Hypothalamus (tissue), 51 donors: ENCODE data around the gene PLVAP.

Experiments used
- DNase-seq, 51 donors: peaks; one replicate each; lab custom pipeline; 2025; lab: John Stamatoyannopoulos, UW

Gene PLVAP

DNA sequence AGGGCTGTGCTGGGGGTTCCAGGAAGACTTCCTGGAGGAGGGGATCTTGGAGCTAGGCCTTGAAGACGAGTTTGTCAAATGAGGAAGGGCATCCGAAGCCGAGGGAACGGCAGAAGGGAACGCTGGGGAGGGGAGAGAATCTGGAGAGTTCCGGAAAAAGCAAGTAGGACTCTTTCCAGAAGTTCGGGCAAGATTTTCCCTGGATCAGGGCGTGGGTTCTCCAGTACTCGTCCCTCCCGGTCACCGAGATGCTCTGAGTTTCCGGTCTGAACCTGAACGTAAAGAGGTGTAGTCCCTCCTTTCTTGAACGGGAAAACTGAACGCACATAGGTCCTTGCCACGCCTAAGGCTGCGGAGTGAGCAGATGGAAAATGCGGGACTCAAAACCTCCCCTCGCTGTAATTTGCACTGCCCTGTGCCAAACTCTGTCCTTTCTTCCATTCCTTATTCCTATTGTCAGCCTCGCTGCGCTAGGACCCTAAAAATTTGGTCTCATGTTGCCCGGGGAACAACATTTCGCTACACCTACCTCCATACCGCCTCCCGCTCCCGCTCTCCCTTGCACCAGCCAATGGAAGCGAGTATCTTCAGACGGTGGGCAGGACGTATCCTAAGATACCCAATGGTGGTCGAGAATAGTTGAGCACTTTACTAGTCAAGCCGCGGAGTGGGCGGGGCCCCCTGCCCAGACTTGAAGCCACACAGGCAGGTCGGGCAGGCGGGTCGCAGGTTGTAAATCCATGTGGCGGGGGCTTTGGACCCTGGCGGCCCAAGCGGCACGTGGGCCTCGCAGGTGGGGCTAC, 40.1 kb downstream of the PLVAP start, which contains the start of gene GTPBP3:
GTPBP3 (plus strand) TSS at position 682 of the 803 bp plus-strand sequence; CDS start at position 741, 59 bp downstream.
- peak; percentile 28 to 100 (median 91) for DNase-seq

DNA sequence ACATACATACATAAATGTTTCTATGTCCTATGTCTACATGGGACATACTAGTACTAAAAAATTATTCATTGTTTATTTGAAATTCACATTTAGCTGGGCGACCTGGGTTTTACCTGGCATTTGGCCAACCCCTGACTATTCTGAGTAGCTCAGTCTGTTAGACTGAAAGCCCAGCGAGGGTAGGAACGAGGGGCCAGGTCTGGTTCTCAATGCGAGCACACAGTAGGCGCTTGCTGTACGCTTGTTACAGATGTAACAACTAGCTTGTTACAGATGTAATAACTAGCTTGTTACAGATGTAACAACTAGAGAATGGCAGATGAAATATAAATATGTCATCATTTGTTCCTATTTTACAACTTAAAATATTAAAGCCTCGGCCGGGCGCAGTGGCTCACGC, 41.6 kb downstream of the PLVAP start:
- no peak for DNase-seq

DNA sequence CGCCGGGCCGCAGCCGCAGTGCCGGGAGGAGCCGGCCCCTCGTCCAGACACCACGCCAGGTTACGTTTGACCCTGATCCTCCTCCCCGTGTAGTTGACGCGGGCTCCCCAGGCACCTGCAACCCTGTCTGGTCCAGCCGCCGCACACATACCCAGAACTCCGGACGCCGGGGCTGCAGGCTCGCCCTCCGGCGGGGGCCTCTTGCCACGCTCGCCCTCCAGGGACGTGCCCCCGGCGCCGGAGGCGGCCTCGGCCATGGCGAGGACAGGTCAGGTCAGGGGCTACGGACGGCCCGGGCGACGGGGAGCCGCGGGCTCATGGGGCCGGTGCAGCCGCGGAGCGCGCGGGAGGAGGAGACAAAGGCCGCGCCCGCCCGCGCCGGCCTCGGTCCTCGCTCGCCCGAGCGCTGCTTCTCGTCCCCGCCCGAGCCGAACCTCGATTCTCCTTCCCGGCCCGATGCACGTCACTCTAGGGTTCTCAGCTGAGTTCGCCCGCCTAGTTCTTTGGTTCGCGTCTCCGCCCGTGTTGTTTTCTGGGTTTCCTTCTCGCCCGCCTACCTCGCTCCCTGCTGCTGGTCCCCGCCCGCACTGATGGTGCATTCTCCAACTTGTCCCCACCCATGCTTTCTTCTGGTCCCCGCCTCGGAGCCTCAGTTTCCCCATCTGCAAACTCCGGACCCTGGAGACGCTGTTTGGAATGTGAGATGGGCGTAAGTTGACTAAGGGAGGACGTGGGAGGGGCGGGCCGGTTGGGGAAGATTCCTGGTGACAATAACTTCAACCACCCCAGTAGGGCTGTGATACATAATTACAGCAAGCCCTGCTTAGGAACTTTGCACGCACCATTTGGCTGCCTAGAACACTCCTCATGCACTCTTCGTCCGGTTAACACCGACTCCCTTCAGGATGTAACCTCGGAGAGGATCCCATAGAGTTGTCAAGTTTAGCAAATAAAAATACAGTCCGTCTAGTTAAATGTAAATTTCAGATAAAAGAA, 42.4 kb downstream of the PLVAP start, which contains the start of gene ANO8:
ANO8 (minus strand) TSS at position 442 of the 996 bp plus-strand sequence; CDS start at position 257, 185 bp downstream.
- DNase-seq, result peak; percentile 54 to 99 (median 91)

DNA sequence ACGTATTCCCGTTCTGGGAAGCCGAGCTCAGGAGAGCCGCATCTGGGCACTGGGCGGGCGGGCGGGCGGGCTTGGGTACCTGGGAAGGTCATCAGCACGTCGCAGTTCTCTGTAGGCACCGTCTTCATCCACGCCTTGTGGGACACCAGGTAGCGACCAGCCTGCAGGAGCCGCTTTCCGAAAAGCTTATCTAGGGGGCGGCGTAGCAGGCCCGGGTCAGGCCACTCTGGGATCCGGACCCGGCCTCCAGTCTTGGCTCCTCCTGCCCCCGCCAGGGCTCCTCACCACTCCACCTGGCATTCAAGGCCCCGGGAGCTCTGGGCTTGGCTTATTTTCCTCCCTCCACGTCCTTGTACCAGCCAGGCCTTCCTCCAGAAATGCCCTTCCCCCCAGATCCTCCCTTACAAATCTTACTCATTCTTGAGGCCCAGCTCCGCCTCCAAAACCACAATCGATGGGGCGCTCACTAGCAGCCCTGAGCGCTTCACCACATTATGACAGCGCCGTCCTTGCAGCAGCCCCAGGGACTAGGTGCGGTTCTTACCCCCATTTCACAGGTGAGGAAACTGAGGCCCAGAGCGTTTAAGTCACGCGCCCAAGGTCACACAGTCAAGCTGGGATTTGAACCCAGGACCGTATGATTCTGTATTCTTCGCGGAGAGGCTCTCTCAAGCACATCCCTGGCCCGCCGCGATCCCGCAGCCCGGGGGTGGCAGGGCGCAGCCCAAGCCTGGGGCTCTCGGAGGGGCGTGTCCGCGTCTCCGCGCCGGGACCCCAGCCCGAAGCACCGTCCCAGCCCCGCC, 43.3 kb downstream of the PLVAP start:
- DNase-seq, result peak in 5 of 51 donors; percentile 18 to 38 (median 34)

DNA sequence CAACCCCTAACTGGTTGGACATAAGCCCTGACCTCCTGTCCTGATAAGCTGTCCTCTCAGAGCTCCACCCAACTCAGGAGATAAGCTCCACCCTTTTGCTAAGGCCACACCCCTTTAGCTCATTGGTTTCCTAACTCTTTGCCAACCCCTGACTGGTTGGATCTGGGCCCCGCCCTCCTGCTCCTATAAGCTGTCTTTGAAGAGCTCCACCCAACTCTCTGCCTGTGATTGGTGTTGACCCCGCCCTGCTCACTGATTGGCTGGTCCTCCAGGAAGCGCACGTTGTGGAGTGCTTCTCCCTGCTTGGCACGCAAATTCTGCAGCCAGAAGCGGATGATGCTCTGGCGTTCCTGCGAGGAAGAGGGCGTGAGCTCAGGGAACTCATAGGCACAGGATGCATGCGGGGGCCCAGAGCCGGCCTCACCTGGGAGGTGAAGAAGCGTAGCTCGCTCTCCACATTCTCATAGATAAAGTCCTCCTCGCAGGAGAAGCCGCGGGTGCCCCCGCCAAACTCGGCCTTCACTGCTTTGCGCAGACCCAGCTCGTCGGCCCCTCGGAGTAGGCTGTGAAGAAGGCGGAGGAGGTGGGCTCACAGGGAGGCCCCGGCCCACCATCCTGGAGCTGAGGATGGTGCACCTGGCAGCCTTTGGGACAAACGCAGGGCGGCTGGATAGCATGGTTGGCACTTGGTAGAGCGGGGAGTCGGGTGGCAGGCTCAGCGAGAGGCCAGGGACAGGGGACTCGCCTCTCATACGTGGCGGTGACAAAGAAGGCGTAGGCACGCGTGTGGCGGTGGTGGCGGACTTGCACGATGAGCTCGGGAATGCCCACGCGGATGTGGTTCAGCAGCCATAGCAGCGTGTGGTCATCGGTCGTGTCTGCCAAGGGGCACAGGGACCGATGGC, 44.2 kb downstream of the PLVAP start:
- DNase-seq, result peak in 7 of 51 donors; percentile 10 to 44 (median 29)

DNA sequence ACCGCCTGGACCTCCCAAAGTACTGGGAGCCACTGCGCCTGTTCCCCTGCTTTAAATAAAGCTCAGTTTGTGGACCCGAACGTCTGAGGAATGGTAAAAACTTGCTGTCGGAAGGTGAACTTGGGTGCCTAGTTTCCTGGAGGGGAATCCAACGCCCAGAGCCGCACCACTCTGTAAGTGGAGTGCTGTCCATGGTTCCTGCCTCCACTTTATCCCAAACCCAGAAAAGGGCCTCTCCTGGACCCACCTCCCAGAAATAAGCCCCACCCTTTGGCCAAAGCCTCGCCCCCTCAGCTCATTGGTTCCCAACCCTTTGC, 44.8 kb downstream of the PLVAP start:
- DNase-seq, result no peak

DNA sequence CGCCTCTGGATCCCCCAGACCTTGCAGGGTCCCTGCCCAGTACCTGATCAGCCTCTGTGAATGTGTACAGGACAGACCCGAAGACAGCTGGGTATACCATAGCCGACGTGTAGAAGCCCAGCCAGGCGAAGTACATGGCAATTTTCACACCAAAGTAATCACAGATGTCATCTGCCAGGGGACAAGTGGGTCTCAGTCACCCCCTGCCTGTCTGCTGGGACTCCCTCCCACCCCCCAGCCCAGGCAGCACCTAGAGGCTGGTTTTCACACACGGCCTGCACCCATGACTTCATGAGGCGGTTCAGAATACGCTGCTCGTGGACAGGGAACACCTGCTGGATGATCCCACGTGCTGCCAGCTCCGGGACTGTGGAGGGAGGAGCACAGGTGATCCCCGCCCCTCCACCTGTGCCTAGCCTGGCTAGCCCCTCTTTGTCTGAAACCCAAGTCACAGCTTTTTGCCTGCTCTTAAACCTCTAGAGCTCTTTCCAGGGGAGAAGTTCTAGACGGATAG, 46.0 kb downstream of the PLVAP start:
- no peak for DNase-seq

DNA sequence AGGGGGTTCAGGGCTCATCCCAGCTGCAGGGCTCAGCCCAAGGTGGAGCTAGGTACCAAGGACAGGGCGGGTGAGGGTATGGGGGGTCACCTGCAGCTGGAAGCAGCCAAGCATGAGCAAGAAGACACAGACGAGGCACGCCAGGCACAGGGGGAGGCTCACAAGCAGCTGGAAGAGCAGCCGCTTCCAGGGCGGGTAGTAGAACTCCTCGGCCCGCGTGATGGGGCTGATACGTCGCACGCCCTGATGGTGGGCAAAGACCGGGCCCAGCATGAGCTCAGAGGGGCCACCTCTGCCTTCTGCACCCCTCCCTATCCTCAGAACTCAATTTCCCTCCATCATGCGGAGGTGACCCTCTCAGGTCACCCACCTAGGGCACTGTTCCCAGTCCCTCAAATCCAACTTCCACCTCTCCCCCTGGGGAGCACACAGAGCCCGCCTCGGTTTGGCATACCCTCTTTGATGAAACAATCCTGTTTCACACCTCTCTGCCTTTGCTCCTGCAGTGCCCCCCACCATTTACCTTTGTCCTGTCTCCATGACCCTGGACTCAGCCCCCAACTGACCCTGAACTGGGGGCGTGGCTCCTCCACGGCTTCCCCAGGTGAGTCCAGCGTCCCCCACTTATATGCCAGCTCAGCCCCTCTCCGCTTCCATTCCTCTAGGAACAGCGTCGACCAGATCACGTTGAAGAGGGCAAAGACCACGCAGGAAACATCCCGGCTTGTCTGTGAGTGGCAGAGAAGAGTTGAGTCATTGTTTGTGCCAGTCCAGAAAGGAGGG, 46.7 kb downstream of the PLVAP start:
- no peak for DNase-seq

DNA sequence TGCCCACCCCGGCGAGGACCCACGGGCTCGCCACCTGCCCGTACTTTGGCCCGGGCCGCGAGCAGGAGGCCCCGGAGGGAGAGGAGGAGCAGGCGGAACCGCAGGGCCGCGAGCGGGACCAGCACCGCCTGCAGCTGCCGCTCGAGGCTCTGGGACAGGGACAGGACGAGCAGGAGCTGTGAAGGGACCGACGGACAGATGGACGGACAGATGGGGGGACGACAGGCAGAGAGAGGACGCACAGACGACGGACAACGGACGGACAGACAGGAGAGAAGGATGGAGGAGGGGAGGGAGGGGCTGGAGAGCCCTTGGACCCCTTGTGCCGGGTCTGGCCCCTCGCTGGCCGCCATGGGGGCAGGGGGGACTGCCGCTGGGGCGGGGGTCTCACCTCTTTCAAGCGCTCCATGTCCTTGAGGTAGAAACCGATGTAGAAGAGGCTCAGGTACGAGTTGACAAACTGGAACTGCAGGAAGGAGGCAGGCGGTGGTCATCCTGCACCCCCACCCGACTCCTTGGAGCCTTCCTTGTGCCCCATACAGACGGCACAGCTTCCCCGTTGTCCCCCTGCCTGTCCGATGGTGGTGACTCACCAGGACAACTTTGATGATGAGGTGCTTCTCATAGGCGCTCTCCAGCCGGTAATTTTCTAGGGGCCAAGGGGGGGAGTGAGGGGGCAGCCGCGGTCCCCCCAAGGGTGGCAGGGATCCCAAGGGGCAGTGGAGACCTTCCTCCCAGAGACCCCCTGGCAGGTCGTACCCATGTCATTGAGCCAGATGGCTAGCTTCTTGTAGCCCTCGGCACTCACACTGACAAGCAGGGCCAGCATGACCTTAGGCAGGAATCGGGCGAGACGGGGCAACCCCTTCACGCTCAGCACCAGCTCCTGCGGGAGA, 47.5 kb downstream of the PLVAP start:
- no peak for DNase-seq

DNA sequence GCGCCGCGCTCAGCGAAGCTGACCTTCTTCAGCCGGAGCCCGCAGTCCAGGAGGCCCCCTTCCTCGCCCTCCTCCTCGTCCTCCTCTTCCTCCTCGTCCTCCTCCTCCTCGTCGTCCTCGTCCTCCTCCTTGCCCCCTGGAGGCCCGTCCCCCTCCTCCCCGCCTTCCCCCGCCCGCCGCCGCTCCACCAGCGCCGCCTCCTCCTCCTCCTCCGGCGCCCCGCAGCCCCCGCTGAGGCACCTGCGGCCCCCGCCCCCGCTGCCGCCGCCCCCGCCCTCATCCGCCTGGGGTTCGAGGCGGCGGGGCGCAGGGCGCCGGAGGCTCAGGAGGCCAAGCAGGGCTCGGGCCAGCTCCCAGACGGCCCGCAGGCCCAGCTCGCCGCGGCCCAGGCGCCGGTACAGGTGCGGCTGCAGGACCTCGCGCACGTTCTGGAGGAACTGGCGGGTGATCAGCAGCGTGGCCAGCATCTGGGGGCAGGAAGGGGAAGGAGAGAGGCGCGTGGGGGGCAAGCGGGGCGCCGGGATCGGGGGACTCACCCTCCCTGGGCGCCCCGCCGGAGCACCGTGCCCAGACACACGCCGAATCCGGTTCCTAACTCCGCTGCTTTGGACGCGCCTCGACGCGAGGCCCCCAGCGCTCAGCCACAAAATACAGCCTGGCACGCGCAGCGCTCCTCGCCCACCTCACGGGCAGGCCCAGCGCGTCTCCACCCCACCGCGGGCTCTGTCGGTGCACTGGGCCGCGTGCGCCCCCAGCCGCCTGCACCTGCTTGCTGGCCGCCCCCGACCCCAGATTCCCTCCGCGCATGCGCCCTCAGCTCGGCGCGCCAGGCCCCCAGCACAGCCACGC, 48.4 kb downstream of the PLVAP start:
- no peak for DNase-seq

DNA sequence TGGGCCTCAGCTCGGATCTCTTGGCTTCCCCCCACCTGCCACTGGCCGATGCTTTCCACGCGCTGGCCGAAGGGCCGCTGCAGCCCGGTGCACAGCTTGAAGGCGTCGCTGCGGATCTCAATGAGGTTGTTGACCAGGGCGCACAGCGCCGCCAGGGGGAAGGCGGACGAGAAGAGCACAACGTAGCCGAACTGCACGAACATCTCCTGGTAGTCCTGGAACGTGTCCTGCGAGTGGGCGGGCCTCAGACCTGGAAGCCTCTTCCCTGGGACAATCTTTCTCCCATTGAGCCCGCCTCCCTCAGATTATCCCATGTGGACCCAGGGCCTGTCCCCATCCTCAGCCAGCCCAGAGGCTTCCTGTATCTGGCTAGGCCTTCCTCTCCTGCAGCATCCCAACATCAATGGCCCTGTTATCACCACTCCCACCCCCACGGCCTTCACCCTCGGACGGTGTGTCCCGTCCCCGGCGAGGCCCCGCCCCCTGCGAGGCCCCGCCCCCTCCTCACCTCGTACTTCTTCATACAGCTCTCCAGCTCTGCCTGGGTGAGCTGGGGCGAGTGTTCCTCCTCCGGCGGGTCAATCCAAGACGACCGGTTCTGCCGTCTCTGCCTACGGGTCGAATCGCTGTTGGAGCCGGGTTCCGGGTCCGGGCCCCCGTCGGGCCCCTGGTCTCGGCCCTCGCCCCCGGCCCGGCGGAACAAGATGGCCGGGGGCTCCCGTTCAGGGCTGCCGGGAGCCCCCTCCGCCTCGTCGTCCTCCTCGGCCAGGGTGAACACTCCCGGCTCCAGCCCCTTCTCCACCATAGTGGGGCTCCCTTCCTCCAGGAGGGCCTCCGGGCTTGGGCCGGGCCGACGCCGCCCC, 49.3 kb downstream of the PLVAP start:
- DNase-seq, result peak in 9 of 51 donors; percentile 14 to 41 (median 22)

DNA sequence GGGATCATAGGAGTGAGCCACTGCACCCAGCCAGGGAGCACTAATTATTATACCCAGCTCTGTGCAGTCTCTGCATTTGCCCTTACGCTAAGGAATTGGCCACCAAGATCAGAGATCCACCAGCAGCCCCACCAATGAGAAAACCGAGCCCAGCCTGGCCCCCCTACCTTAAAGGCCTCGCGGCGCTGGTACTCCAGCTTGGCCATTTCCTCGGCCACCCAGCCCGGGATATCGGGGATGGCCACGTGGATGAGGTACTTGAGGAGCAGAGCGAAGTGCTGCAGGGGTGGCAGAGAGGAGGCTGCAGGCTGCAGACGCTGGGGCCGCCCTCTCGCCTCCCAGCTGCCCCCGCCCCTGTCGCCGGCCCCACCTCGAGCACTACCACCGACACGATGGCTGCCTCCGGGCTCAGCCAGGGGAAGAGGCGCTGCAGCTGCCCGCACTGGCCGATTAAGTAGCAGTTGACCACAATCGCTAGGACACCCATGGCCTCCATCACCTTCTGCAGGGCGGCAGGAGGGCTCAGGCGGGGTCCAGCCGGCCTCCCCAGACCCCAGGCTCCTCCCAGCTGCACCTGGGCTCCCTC, 50.0 kb downstream of the PLVAP start:
- no peak for DNase-seq

DNA sequence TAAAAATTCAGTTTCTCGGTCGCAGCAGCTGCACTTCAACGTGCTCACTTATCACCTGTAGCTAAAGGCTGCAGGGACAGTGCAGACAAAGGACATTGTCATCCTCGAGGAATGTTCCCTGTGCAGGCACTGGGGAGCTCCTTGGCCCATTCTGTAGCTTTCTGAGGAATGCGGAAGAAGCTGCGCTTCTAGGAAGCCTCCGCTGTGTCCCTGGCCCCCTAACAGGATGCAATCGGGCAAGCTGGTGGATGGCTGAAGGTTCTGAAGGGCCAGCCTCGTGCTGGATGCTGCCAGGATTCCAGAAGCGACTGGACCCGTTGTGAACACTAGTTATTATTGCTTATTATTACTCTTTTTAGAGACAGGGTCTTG, 50.6 kb downstream of the PLVAP start:
- DNase-seq, result no peak

DNA sequence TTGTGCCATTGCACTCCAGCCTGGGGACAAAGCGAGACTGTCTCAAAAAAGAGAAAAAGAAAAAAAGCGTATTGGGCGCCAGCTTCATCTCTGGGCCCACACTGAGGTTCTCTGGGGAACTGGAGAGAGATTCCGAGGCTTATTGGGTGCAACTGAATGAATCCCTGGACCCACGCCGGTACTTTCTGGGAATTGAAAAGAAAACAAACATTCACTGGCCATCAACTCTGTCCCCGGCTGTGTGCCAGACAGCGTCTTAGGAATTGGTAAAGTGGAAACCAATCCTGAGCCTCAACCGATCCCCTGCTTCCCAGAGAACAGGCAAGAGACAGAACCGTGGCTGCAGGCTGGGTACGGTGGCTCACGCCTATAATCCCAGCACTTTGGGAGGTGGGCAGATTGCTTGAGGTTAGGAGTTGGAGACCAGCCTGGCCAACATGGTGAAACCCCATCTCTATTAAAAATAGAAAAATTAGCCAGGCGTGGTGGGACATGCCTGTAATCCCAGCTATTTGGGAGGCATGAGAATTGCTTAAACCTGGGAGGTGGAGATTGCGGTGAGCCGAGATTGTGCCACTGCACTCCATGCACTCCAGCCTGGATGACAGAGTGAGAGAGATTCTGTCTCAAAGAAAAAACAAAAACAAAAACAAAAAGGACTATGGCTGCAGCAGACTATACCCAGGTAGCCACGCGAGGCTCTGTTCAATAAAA, 51.1 kb downstream of the PLVAP start:
- peak in 41 of 51 donors; percentile 7 to 88 (median 61) for DNase-seq
